MM.1S (cell line): ENCODE results near the gene SFXN5.
A peak's percentile ranks its signal among the peaks of the same experiment; 100 is the strongest.

Experiments
- DNase-seq: peaks from one replicate; pipeline ENCODE4 v3.0.0-alpha.2; 2015
- H2AFZ ChIP-seq: fragments of 300-600 bp; sonication (generic); 2 replicates; pipeline ENCODE4 v1.6.0; 2016; ENCODE audit warnings: antibody characterized with exemption, low read length
- H3F3A ChIP-seq: fragments of 300-600 bp; sonication (generic); 2 replicates; pipeline ENCODE4 v1.6.1; 2016; ENCODE audit warnings: mild to moderate bottlenecking, antibody characterized with exemption, low read length, moderate library complexity, mixed read lengths; ENCODE audit not compliant: insufficient read depth
- H3K27ac ChIP-seq: fragments of 300-600 bp; sonication (generic); 2 replicates; pipeline ENCODE4 v1.5.1; 2016; ENCODE audit warnings: mild to moderate bottlenecking, low read length
- H3K27me3 ChIP-seq: fragments of 300-600 bp; sonication (generic); replicated peaks from 2 replicates; pipeline ENCODE4 v1.6.0; 2016; ENCODE audit warnings: low read length; ENCODE audit not compliant: insufficient read depth
- H3K36me3 ChIP-seq: fragments of 300-600 bp; sonication (generic); replicated peaks from 2 replicates; pipeline ENCODE4 v1.6.1; 2016; ENCODE audit warnings: mild to moderate bottlenecking, low read length, mixed read lengths; ENCODE audit not compliant: insufficient read depth
- H3K4me1 ChIP-seq: fragments of 300-600 bp; sonication (generic); 2 replicates; pipeline ENCODE4 v1.6.1; 2016; ENCODE audit warnings: low read length, mixed read lengths
- H3K4me2 ChIP-seq: fragments of 300-600 bp; sonication (generic); 2 replicates; pipeline ENCODE4 v1.6.0; 2016; ENCODE audit warnings: low read depth, low read length
- H3K4me3 ChIP-seq: fragments of 300-600 bp; sonication (generic); 2 replicates; pipeline ENCODE4 v1.5.1; 2016; ENCODE audit warnings: low read length, mixed read lengths
- H3K79me2 ChIP-seq: fragments of 300-600 bp; sonication (generic); 2 replicates; pipeline ENCODE4 v1.6.1; 2016; ENCODE audit warnings: mixed run types, low read length, mixed read lengths
- H3K9ac ChIP-seq: fragments of 300-600 bp; sonication (generic); 2 replicates; pipeline ENCODE4 v1.6.1; 2016; ENCODE audit warnings: low read length, mixed read lengths
- H3K9me2 ChIP-seq: fragments of 300-600 bp; sonication (generic); replicated peaks from 2 replicates; pipeline ENCODE4 v1.6.1; 2016; ENCODE audit warnings: mild to moderate bottlenecking, low read length, mixed read lengths; ENCODE audit not compliant: insufficient read depth
- H3K9me3 ChIP-seq: fragments of 300-600 bp; sonication (generic); replicated peaks from 2 replicates; pipeline ENCODE4 v1.6.1; 2016; ENCODE audit warnings: mild to moderate bottlenecking, low read length, mixed read lengths; ENCODE audit not compliant: insufficient read depth
- H4K20me1 ChIP-seq: fragments of 300-600 bp; sonication (generic); 2 replicates; pipeline ENCODE4 v1.6.1; 2016; ENCODE audit warnings: mild to moderate bottlenecking, low read length, moderate library complexity, mixed read lengths; ENCODE audit not compliant: insufficient read depth
- EZH2 ChIP-seq: fragments of 300-600 bp; sonication (generic); optimal IDR thresholded peaks from 2 replicates; pipeline ENCODE3; 2017; ENCODE audit warnings: low read depth, mild to moderate bottlenecking, antibody characterized with exemption, low read length, mixed read lengths
- EZH2phosphoT487 ChIP-seq: fragments of 300-600 bp; sonication (generic); IDR thresholded peaks from 2 replicates; pipeline ENCODE4 v1.6.1; 2018; ENCODE audit warnings: antibody characterized with exemption, low read length
- TF ChIP-seq, protein P1 (sequence below): fragments of 300-600 bp; sonication (generic); IDR thresholded peaks from 2 replicates; pipeline ENCODE4 v1.5.1; 2016; ENCODE audit warnings: antibody characterized with exemption, low read length, mixed read lengths

The SFXN5 gene

DNA sequence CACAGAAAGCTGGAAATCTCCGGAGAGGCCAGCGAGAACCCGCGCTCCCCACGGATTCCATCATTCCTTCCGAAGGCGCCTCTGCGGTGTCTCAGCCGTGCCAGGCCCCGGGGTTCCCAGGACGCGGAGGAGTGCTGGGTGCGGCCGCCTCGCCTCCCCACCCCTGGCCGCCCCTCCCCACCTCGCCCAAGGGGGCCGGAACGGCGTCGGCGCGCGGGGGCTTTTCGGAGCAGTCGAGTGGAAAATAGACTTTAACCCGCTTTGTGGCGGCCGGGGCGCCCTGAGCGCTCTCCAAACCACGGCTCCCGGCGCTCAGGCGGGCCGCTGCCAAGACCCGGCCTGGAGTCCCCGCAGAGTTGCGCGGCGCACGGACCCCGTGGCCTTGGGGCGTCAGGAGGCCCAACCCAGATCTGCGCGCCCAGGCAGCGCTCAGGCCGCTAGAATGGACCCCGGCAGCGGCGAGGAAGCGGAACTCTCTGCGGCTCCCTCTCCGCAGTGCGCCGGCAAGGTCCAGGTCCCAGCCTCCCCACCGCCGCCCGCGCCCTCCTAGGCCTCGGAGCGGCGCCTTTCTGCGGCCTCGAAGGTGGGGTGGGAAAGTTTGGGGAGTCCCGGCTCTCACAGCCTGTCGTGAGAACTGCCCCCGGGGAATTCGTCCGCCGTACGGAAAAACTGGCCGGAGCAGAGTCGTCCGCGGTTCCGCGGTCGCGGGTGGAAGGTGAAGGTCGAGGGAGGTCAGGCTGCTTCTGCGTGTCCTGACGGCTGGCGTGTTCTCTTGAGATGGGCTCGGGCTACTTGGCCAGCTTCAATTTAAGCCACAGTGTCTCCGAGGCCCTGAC, 155.4 kb downstream of the SFXN5 start:
- Histone ChIP-seq H3K4me2 (peak overlapping the region; percentile 100), H4K20me1 (0 out of 2 replicates have a peak, but pooled peaks cover 2% of the 10 kb centered on the region), H3K27me3 (peaks cover 76% of the 10 kb centered on the region), H3K9me3 (no peaks in the 10 kb centered on the region), H3K9me2 (no peaks in the 10 kb centered on the region), H3K9ac (peak overlapping the region; percentile 65; the same call in 1 of the 2 replicates), H3K27ac (peak overlapping the region; percentile 6; the same call in 1 of the 2 replicates), H3F3A (no peaks in the 10 kb centered on the region), H2AFZ (peak overlapping the region; percentile 93), H3K36me3 (no peaks in the 10 kb centered on the region), H3K79me2 (no peaks in the 10 kb centered on the region), H3K4me1 (peaks cover 4% of the 10 kb centered on the region; the same call in 1 of the 2 replicates), H3K4me3 (peak overlapping the region; percentile 79)
- TF ChIP-seq EZH2 (peak; percentile 65), EZH2phosphoT487 (no peak)
- TF ChIP-seq, protein P1, sequence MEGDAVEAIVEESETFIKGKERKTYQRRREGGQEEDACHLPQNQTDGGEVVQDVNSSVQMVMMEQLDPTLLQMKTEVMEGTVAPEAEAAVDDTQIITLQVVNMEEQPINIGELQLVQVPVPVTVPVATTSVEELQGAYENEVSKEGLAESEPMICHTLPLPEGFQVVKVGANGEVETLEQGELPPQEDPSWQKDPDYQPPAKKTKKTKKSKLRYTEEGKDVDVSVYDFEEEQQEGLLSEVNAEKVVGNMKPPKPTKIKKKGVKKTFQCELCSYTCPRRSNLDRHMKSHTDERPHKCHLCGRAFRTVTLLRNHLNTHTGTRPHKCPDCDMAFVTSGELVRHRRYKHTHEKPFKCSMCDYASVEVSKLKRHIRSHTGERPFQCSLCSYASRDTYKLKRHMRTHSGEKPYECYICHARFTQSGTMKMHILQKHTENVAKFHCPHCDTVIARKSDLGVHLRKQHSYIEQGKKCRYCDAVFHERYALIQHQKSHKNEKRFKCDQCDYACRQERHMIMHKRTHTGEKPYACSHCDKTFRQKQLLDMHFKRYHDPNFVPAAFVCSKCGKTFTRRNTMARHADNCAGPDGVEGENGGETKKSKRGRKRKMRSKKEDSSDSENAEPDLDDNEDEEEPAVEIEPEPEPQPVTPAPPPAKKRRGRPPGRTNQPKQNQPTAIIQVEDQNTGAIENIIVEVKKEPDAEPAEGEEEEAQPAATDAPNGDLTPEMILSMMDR, result no peak
- DNase-seq, result peak; percentile 86

DNA sequence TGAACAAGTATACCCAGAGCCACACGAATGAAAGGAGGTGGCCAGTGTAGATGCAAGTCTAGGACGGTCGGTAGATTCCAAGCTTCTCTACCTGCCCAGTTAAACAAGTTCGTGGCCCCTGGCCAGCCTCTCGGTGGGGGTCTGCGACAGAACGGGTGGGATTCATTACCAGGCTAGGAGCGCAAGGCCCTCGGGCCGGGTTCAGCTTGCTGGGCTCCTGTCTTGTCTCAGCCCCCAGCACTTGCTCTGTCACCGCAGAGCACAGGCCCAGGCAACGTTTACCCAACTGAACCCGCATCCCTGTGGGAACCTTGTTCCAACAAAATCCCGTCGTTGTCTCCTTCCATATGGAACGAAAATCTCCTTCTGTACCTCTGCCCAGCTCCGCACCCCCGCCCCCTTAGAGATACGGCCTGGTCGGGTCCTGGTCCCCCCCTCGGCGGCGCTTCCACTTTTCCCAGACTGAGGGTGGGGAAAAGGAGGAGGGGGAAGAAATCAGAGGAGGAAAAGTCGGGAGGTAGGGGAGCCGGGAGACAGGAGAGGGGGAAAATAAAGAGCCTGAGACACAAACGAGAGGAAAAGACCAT, 156.1 kb downstream of the SFXN5 start:
- peak overlapping the region; percentile 79 for H3K4me3 ChIP-seq
- H3K79me2 ChIP-seq, result no peaks in the 10 kb centered on the region
- no peaks in the 10 kb centered on the region for H3K9me3 ChIP-seq
- TF ChIP-seq EZH2phosphoT487 (peak; percentile 76; the same call in 1 of the 2 replicates), EZH2 (peak; percentile 98)
- TF ChIP-seq, protein P1, result no peak
- no peaks in the 10 kb centered on the region for H3K9me2 ChIP-seq
- H3K36me3 ChIP-seq, result no peaks in the 10 kb centered on the region
- H3F3A ChIP-seq, result no peaks in the 10 kb centered on the region
- H3K27ac ChIP-seq, result no peak overlapping the region
- peak overlapping the region; percentile 100 for H3K4me2 ChIP-seq
- no peak overlapping the region; the same call in 1 of the 2 replicates for H3K9ac ChIP-seq
- peak overlapping the region; percentile 93 for H2AFZ ChIP-seq
- DNase-seq, result no peak
- peaks cover 69% of the 10 kb centered on the region for H3K27me3 ChIP-seq
- peaks cover 4% of the 10 kb centered on the region; the same call in 1 of the 2 replicates for H3K4me1 ChIP-seq
- H4K20me1 ChIP-seq, result 0 out of 2 replicates have a peak, but pooled peaks cover 2% of the 10 kb centered on the region

DNA sequence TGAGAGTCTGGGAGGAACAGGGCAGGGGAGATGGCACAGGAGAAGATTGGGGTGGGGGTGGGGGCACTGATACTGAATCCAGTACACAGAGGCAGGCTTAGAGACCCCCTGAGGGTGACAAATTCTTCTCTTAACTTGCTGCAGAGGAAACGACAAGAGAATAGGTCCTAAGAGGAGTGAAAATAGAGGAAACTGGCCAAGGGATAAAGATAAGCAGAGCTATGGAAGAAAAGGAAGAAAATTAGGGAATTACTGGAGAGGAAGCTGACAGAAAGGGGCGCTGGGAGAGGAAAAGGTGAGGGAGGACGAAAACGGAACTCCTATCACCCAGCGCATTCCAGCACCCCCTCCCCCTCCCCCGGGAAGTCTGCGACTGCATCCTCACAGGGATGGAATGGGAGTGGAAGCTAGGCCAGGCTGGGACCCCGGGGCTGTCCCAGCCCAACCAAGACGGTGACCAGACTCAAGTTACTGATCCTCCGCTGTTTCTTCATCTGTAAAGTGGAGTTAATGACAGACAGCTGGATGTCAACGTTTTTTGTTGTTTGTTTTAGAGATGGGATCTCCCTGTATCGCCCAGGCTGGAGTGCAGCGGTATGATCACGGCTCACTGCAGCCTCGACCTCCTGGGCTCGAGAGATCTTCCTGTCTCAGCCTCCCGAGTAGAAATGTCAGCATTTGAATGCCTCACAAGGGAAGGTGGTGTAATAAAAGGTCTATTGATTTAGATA, 156.8 kb downstream of the SFXN5 start:
- 0 out of 2 replicates have a peak, but pooled peaks cover 2% of the 10 kb centered on the region for H4K20me1 ChIP-seq
- H3K27ac ChIP-seq, result no peak overlapping the region
- H3K27me3 ChIP-seq, result peaks cover 62% of the 10 kb centered on the region
- H3K4me1 ChIP-seq, result peaks cover 4% of the 10 kb centered on the region; the same call in 1 of the 2 replicates
- H3K4me2 ChIP-seq, result no peak overlapping the region
- no peak for TF ChIP-seq EZH2
- TF ChIP-seq EZH2phosphoT487, result no peak
- TF ChIP-seq, protein P1, result no peak
- H3K79me2 ChIP-seq, result no peaks in the 10 kb centered on the region
- H3K4me3 ChIP-seq, result no peak overlapping the region
- H3K9ac ChIP-seq, result no peak overlapping the region
- no peaks in the 10 kb centered on the region for H3F3A ChIP-seq
- no peaks in the 10 kb centered on the region for H3K9me3 ChIP-seq
- no peak for DNase-seq
- no peaks in the 10 kb centered on the region for H3K36me3 ChIP-seq
- H3K9me2 ChIP-seq, result no peaks in the 10 kb centered on the region
- H2AFZ ChIP-seq, result no peak overlapping the region
